Fibroblast of villous mesenchyme (primary cell): ENCODE data around the gene UTP15. TPM values are rescaled to one million over a fixed set of nuclear protein-coding genes. Genes with fewer than 3 reads are reported as not detected.

ENCODE experiments used
- DNase-seq: peaks from one replicate; pipeline ENCODE4 v3.0.0-alpha.2; 2010; ENCODE audit warnings: low read depth
- H3K4me3 ChIP-seq: 2 replicates; pipeline ENCODE4 v1.5.1; 2011; ENCODE audit warnings: low read depth, mild to moderate bottlenecking, low read length
- total RNA-seq: library from RNA; depleted of rRNA; stranded (reverse); fragments of >200 nt; gene quantifications from 2 replicates; pipeline ENCODE4 v1.2.3, GENCODE V29; 2012
- TF ChIP-seq, protein P1 (sequence below): IDR thresholded peaks from 2 replicates; pipeline ENCODE4 v1.5.1; 2012; ENCODE audit warnings: low read depth, mild to moderate bottlenecking, low read length; ENCODE audit not compliant: insufficient read depth

Gene UTP15
- total RNA-seq, 1 donor = 30.7 TPM

DNA sequence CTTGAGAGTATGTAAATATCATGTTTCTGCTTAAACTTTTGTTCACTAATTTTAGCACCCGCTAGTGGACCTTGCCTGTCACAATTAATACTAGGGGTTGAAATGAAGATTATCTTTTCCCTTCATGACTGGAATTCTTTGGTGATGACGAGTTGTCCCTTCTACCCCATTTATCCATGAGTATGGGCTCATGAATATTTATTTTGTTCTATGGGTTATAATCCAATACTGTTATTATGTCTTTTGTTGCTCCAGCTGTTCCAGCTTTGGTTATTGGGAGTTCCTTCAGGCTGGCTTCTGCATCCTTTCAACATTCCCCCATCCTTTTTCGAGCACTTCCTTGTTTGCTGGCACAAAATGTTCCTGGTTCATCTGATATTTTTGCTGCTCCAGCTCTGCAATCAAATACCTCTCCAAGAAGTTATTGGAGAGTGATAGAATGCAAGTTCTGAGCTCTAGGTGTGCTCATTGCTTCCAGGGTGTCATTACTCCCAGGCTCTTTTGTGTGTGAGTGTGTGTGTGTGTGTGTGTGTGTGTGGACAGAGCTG lies 40.7 kb downstream of the UTP15 start:
- TF ChIP-seq, protein P1, sequence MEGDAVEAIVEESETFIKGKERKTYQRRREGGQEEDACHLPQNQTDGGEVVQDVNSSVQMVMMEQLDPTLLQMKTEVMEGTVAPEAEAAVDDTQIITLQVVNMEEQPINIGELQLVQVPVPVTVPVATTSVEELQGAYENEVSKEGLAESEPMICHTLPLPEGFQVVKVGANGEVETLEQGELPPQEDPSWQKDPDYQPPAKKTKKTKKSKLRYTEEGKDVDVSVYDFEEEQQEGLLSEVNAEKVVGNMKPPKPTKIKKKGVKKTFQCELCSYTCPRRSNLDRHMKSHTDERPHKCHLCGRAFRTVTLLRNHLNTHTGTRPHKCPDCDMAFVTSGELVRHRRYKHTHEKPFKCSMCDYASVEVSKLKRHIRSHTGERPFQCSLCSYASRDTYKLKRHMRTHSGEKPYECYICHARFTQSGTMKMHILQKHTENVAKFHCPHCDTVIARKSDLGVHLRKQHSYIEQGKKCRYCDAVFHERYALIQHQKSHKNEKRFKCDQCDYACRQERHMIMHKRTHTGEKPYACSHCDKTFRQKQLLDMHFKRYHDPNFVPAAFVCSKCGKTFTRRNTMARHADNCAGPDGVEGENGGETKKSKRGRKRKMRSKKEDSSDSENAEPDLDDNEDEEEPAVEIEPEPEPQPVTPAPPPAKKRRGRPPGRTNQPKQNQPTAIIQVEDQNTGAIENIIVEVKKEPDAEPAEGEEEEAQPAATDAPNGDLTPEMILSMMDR = no peak
- DNase-seq = no peak
- no peak overlapping the region for H3K4me3 ChIP-seq

GRCh38 chr5:73607228-73607627 lies 41.7 kb downstream of the UTP15 start:
- TF ChIP-seq, protein P1 = no peak
- no peak overlapping the region for H3K4me3 ChIP-seq
- no peak for DNase-seq

DNA sequence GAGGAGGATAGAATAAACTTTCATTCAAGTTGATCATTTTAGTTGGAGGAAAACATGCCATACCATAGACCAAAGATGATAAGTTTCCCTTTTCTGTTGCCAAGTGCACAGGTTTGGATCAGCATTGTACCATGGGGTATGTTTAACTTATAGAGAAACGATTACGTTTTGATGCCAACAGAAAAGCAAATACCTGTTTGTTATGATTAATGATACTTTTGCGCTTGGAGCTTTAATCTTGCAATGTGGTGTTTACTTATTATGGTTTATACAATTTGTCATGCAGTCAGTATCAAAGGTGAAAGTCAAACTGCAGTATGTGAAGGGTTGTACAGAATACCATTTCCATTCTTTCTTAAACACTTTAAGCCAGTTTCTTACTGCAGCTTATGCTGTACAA lies 47.3 kb downstream of the UTP15 start:
- no peak for DNase-seq
- H3K4me3 ChIP-seq = no peak overlapping the region
- TF ChIP-seq, protein P1 = no peak

GRCh38 chr5:73615085-73615484 lies 49.5 kb downstream of the UTP15 start:
- TF ChIP-seq, protein P1 = no peak
- no peak for DNase-seq

GRCh38 chr5:73615947-73616346 lies 50.4 kb downstream of the UTP15 start:
- TF ChIP-seq, protein P1 = no peak
- no peak overlapping the region for H3K4me3 ChIP-seq
- no peak for DNase-seq

More at GRCh38 chr5:73615085-73615484, 49.5 kb downstream of the UTP15 start:
- no peak overlapping the region for H3K4me3 ChIP-seq

- TF ChIP-seq, protein P1 = no peak
- no peak overlapping the region for H3K4me3 ChIP-seq
- peak; percentile 29 for DNase-seq
Observed at GRCh38 chr5:73617510-73618279, 52.2 kb downstream of the UTP15 start.
